ENCODE data around the gene LRRC32.
"Not testable (repeated sequence)": the region's sequence is repeated elsewhere in the genome, so short reads cannot be mapped to it uniquely, and the experiment has no call there.

Gene LRRC32

DNA sequence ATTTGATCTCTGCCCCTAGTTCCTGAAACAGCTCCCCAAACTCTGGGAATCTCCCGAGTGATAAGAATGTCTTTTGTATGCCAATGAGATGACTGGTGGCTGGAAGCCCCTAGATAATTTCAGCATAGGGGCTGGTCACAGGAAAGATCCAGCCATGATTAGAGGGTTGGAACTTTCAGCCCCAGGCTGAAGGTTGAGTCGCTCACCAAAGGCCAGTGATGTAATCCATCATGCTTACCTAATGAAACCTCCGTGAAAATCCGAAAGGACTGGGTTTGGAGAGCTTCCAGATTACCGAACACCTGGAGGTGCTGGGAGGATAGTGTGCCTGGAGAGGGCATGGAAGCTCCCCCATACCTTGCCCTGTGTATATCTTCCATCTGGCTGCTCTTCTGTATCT, 26.0 kb downstream of the LRRC32 start:
- DNase-seq: no peak

DNA sequence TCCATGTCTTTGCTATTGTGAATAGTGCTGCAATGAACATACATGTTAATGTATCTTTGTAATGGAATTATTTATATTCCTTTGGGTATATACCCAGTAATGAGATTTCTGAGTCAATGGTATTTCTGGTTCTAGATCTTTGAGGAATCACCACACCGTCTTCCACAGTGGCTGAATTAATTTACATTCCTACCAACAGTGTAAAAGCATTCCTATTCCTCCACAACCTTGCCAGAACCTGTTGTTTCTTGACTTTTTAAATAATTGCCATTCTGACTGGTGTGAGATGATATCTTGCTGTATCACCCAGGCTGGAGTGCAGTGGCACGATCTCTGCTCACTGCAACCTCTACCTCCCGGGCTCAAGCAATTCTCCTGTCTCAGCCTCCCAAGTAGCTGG, 26.8 kb downstream of the LRRC32 start:
- DNase-seq: not testable (repeated sequence)

DNA sequence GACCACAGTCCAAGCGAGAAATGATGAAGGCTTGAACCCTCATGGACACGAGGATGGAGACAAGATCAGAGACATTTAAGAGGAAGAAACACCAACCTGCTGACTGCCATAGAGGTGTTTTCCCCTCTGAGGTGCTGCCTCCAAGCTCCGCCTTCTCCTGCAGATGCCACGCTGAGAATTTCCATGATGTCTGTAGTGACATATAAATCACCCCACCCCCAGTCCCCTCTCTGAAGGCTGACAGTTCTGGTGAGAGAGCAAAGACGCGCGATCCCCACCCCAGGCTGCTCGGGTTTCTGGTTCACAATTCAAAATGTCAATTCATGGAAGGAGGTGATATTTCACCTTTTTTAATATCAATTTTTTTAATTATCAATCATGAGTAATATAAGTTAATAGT, 28.2 kb downstream of the LRRC32 start:
- peak; percentile 62 for DNase-seq

DNA sequence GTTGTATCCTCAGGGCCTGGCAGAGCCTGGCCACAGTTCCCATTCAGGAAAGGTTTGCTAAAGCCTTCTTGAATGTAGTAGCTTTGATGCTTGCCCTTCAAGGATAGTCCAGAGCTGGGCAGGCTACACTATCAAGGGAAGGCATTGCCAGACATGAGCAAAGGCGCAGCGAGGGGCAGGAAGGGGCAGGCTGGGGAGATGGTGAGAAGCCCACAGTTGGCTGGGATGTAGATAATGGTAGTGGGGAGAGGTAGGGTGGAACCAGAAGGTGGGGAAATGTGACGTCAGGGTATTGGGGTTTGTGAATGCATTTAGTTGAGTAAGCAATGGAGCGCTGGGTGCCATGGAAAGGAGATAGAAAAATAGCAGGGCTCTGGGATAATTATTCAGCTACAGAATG, 28.6 kb downstream of the LRRC32 start:
- DNase-seq: no peak

DNA sequence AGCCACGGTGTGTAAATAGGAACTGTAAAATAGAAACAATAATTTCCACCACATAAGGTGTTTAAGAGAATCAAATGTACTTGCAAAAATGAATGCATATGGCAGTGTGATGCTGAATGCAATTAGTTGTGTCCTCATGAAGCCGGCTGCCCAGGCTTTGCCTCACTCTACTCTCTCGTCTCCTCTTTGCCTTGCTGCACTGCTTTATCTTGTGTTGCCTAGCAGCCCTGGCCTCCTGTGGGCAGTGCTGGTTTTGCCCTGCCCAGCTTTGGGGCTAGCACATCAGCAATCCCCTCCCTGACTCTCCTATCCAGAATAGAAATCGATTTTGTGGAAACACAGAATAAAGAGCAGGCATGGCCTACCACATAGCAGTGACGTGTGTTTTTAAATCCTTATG, 30.0 kb downstream of the LRRC32 start:
- no peak for DNase-seq

DNA sequence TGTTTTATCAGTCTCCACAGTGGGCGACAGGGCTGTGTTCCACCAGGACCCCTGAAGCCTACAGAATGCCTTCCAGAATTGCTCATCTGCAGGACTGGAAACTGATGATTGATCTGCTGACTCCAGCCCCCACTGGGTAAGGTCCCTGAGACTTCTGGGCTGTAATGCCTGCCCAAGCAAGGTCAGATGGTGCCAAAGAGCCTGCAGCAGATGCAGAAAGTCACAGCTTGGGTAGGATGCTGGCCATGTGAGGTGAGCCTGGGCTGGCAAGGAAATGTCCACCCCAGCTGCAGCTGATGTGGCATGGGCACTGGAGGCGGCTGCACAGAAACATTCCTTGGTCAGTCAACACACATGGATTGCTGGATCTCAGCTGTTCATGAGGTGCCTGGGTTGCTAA, 30.9 kb downstream of the LRRC32 start:
- DNase-seq: no peak

DNA sequence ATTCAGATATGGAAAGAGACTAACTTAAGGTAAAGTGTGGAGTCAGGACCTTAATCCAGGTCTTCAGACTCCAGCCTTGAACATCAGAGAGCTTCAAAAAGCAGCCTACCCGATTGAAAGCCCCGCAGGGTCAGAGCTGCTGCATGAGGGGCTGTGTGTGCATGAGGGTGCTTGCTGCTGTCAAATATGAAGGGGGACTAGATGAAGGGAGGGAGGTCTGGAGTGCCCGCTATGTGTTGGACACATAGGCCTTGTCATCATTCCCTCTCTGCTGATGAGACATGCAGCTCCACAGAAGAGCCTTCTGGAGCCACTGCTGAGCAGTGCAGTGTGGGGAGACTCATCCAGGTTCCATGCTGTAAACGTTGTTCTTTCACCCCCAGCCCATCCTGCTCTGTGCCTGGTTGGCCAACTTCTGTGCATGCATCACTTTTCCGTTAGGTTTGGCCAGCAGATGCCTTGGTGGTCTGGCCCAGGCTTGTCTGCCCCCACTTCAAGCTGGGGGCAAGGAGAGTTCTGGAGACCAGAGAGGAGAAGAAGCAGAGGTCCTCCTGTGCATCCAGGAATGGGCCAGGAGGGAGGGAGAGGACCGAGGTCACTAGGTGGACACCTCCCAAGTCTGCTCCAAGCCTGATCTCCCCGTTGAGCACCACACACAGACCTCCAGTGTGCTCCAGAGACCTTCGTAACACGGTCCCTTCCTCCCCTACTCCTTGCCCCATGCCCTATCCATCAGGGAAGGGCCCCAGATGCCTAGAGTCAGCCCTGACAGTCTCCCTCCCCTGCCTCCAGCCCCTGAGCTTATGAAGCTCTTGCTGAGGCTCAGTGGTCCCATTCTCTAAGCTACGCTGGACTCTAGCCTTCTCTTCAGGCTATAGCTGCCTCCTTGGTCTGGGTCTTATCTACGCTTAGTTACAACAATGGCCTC, 32.0 kb downstream of the LRRC32 start:
- DNase-seq: no peak

DNA sequence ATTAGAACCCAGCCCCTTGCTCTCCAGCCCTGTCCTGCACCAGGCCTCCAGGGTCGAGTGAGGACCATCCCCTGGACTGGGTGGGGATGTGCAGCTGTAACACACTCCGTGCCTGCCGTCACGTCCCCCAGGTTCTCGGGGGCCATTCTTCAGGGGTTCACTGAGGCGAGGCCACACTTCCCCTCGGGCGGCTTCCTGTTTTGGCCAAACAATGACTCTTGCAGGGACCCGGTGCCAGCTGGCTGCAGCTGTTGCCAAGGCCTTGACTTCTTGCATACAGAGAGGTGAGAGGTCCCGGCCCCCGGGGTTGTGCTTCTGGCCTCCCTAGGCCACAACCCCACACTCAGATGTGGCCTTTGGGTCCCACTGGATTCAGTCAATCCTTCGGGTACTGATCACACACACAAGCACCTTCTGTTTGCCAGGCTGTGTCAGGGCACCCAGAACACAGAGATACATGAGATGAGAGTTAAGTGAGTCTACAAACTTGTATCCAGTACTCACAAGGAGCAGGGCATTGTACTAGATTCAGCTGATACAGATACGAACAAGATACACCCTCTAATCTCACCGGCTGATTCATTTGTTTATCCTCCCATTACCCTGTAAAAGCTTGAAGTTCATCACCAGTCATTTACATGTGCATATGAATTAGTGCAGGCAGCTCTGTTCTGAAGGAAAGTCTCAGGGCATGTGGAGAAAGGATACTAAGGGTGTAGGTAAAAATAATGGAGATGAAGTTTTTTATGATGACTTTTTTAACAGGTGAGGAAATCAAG, 32.9 kb downstream of the LRRC32 start:
- no peak for DNase-seq

DNA sequence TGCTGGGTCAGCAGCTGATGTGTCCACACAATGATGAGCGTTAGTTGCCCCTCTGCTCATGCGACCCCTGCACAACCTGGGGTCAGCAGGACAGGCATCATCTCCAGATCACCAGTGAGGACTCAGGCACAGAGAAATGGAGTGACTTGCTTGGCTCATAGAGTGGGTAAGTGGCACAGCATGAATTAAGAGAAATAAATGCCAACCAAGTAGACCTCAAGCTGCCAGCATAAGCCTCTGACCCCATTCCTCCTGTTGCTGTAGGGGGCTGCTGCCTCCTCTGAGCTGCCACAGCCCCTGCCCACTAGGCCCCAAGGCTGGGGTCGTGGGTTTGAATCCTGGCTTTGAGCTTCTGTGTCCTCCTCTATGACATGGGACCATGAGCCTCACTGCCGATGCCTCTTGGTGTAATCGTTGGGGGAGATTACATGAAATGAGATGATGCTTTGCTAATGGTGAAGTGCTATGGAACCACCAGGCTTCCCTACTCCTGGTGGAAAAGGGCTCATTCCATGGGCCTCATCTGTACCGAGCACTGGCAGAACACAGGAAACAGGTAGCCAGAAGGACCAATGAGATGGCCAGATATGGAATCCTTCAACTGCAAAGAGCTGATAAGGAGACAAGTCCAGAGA, 33.6 kb downstream of the LRRC32 start:
- no peak for DNase-seq

DNA sequence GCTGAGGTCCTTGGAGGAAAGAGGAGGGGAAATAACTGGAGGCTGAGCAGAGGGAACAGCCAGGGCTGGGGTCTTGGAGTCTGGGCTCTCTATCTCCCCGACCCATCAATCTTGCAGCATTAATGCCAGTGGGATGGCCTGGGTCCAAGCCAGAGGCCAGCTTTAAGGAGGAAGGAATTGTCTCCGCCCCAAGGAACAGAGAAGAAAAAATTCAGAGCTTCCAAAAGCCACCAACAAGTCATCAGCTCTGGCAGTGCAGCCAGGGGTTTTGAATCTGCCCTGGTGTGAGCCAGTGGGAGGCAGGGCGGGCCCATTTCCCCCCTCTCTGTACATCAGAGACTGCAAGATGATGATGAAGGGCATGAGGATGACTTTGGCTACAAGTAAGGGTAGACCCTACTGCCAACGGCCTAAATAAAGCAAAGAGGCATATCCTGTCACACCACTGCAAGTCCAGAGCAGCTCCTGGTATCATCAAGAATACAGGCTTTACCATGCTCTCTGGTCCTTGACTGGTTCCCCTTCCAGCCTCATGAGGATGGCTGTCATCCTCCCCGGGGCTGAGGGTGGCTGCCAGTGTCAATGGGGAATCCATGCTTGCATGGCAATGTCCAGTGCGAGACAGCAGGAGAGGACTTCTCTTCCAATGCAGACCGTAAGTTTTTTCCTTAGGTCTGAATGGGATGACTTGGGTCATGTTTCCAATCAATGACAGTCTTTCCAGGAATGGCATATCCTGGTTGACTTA, 34.4 kb downstream of the LRRC32 start:
- DNase-seq: no peak

DNA sequence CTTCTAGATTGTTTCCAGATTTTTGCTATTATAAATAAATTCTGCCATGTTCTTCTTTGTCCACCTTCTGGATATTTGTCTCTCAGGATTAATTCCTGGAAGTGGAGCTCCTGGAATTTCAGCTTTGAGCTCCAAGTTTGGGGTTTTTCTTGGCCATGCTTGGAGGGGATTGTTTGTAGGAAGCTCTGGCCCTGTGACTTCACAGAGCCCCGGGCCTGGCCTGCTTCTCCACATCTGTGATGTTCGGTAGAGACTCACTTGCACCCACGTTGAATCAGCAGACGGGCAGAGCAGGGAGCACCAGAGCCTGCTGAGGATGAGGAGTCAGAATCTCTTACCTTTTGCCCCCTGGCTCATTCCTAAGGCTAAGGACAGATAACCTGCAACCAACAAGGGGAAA, 35.7 kb downstream of the LRRC32 start:
- DNase-seq: no peak

DNA sequence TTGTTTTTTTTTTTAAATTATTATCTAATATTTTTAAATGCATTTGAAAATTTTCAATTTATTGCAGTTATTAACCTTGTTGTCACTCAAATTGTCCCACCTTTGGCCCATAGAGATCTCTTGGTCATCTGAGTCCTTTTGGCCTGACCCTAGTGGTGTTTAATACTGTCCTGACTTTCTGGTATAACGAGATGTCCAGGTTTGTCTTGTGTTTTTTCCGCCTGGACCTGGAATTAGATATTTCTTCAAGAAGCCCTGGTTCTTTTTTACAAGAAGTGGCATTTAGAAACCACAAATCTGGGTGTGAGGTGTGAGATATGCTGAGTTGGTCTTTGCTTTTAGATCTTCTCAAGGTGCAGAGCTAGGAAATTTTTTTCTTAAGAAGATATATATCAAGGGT, 38.1 kb downstream of the LRRC32 start:
- DNase-seq: no peak

DNA sequence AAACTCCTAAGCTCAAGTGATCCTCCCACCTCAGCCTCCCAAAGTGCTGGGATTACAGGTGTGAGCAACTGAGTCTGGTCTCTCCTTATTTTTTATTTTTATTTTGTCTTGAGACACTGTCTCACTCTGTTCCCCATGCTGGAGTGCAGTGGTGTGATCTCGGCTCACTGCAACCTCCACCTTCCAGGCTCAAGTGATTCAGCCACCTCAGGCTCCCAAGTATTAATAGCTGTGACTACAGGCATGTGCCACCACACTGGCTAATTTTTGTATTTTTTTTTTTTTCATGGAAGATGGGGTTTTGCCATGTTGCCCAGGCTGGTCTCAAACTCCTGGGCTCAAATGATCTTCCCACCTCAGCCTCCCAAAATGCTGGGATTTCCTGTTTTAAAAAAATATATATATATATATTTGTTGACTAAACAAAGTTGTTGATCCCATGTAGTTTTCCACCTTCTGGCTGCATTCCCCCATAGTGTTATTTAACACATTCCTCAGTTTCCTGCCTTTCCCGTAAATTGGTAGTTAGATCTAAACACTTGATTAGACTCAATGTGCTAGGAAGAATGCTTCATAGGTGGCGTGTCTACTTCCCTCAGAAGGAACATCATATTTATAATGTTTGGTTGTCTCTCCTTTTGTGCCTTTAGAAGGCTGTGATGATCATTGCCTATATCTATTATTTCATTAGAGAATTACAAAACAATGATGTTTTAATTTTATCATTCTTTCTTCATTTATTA, 38.8 kb downstream of the LRRC32 start:
- DNase-seq: no peak

DNA sequence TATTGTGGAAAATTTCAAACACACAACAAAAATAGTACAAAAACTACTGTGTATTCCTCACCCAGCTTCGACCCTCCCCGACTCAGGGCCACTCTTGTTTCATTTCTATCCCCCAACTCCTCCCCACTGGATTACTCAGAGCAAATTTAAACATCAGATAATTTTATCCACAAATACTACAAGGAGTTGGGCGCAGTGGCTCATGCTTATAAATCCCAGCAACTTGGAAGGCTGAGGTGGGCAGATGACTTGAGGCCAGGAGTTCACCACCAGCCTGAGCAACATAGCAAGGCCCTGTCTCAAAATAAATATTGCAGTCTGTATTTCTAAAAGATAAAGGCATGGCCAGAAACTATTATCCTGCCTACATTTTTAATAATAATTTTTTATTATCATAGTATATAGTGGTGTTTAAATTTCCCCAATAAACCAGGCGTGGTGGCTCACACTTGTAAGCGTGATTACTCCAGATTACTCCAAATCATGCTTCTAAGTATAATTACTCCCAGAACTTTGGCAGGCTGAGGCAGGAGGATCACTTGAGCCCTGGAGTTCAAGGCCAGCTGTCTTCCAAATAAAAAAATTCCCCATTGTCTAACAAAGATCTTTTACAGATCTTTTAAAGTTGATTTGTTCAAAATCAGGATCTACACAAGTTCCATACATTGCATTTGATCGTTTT, 39.8 kb downstream of the LRRC32 start:
- DNase-seq: peak; percentile 40

DNA sequence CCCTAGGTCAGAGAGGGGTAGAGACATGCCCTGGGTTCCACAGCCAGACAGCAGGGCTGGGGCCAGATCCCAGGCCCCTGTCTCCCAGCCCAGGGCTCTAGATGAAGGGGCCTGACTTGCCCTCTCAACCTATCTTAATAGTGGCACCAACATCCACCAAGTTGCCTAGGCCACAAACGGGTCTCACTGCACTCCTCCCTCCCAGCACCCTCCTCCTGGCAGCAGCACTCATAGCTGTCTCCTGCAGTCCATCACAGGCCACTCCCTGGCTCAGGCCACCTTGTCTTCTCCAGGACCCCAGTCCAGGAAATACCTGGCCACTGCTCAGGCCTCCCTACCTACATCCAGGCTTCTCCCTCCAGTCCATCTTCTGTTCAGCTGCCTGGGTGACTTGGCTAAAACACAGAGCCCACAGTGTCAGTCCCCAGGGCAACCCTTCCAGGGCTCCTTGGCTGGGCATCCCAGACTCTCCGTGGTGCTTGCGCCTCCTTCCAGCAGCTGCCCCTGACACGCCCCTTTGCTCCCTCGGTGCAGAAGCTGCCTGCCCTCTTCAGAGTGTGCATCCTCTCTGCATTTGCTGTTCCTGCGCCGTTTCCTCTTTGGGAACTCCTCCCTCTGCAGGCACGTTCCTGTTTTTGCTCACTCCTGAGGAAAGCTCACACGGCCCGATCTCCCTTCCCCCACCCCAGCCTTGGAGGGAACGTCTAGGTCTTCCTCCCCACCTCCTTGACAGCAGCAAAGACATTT, 40.5 kb downstream of the LRRC32 start:
- no peak for DNase-seq

DNA sequence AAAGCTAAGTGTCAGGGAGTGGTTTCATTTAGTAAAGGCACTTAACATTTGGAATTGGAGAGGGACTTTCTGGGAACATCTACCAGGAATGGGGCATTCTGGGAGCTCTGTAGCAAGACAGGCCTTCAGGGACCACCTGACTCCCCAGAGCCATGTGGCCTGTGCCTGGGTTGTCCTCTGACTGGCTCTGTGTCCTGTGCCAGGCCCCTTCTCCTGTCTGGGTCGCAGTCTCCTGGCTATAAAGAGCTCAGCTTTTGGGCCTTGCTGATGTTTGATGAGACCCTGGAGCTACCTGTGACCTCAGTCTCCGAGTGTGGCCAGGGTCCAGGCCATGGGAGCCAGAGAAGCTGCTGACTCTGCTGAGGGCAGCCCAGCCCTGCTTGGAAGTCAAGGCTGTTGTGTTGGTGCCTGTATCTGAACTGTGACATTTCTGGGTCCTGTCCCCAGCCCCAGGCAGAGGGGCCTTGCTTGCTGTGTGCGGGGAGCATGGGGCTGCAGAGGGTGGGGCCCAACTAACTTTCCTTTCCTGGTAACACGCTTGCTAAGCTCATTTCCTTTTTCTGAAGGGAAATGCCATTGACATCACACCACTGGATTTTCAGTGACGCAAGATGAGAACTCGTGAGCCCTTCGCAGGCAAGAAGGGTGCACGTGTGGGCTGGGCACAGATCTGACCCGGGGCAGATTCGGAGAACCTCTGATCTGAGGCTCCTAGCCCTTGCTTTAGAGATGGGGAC, 41.3 kb downstream of the LRRC32 start:
- DNase-seq: peak; percentile 68

DNA sequence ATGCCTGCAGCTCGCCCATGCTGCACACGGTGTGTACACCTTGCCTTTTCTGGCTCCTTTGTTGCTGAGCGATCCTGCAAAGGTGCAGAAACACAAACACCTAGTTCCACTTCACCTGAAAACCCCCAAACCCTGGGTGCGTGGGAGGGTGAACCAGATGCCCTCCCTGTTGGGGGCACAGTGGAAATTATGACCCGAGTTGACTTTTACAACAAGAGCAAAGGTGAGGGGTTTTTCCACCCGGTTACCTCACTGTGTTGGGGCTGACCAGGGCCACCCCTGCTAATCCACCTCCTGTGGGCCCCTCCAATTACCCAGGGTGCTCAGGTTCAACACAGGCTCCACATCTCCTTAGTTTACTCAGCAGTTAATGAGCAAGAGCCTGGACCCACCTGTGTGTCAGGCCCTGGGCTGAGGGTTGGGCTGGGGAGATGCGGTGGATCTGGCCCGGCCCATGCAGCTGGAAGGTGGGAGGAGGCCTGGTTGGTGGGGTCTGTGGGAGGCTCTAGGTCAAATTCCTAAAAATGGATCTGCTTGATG, 42.1 kb downstream of the LRRC32 start:
- peak; percentile 78 for DNase-seq

DNA sequence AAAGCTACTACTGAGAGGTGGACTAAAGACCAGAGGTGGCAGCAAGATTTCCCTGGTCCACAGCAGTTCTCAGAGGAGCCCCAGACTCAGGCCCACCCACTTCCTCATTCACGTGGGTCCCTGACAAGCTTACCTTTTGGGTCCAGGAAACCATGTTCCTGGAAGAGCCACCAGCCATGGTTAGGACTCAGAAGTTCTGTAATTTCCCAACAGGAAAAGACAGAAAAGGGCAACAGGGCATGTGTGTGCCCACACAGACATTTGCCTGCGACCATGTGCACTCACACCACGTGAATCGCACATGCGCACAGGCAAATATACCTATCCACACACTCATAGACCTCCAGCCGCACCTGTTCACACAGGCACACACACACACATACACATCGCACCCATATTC, 42.9 kb downstream of the LRRC32 start:
- DNase-seq: no peak

DNA sequence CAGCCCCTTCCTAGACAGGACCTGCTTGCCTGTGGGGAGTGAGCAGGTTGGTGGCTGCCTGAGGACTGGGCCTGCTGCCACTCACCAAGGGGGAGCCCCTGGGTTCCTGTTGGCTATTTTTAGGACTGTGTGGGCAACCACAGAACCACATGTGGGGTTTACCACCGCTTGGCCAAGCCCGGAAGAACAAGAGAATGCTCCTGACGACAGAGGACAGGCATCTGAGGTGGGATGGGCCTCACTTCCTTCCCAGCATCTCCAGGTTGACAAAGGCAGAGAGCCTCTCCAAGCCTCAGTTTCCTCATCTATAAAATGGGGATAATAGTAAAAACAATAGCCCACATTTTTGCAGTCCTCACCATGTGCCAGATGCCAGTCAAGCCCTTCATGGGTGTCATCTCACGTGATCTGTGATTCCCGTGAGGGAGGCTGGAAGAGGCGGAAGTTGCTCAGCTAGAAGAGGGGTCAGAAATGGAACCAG, 43.6 kb downstream of the LRRC32 start:
- peak; percentile 88 for DNase-seq

DNA sequence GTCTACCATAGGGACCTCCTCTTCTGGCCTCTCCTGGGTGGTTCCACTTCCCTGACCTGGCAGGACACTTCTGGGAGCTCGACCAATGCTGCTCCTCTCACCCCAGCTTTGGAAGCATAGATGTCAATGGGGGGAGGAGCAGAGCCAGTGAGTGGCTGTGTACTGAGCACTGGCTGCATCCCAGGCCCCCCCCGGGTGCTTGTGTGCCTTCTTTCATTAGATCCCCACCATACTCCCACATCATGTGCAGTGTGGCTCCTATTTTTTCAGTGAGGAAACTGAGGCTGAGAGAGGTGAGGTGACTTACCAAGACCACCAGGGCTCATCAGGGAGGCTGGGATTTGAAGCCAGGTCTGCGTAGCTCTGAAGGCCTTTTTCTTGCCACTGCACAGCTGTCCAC, 44.3 kb downstream of the LRRC32 start:
- DNase-seq: peak; percentile 46

Data from activated CD8-positive, alpha-beta memory T cell treated with anti-CD3 and anti-CD28 coated beads, Interleukin-2, amount 50 U/mL, for 48 hours (primary cell).